K562 (cell line): Measurements from ENCODE around the gene DCLK2. TPM values are rescaled to one million over a fixed set of nuclear protein-coding genes. Genes with fewer than 3 reads are reported as not detected.

Source experiments
- ATAC-seq: fragments of 200-7000 bp; cut with Tn5 transposase; 3 replicates; pipeline ENCODE4 v1.9.1; 2020; ENCODE audit warnings: moderate library complexity
- BruUV-seq: library from RNA; stranded (reverse); fragments of 400-500 nt; replicated peaks from 2 replicates; lab custom pipeline; 2021; lab: Mats Ljungman, UMichigan
- CTCF ChIA-PET: fragments of 300-600 bp; formaldehyde crosslinking; extraction: SDS; loops from one replicate; lab custom pipeline; 2021; ENCODE audit warnings: low intra/inter-chr PET ratio; lab: Yijun Ruan, JAX
- POLR2A ChIA-PET: fragments of 300-600, 350-650 bp; sonication (Branson Sonifier 250); formaldehyde crosslinking; extraction: SDS; loops from one replicate; lab custom pipeline; 2021; ENCODE audit warnings: antibody characterized with exemption, inconsistent platforms; lab: Yijun Ruan, JAX
- DNase-seq, 4 experiments: peaks; one replicate each; pipeline versions ENCODE4 v3.0.0 to v3.0.0-alpha.2; 2011 to 2018; ENCODE audit warnings: low spot score in 3 of 4, mixed read lengths in 3 of 4; ENCODE audit errors: extremely low read depth in 1 of 4
- FAIRE-seq: peaks from 2 replicates; lab custom pipeline; 2011; peaks lifted over from hg19 to GRCh38; lab: Jason Lieb, UNC
- H2AFZ ChIP-seq: 2 replicates; pipeline ENCODE4 v1.6.0; 2011; ENCODE audit warnings: low read depth, low read length, control low read depth, inconsistent platforms
- H3K27ac ChIP-seq: fragments of 200-600 bp; 3 replicates; pipeline ENCODE4 v1.8.0; 2011; ENCODE audit warnings: low read depth, mild to moderate bottlenecking, control low read depth, inconsistent platforms, low read length, moderate library complexity, mixed read lengths; ENCODE audit errors: extremely low read depth
- H3K27me3 ChIP-seq, 2 experiments: fragments of 300-600 bp in 1 of 2; 2 replicates in 1 of 2; 3 replicates in 1 of 2; pipeline versions ENCODE4 v1.6.0 to v1.8.0; 2011; ENCODE audit warnings: inconsistent platforms in 2 of 2, low read length in 2 of 2, mild to moderate bottlenecking in 1 of 2, mixed read lengths in 1 of 2, moderate library complexity in 1 of 2; ENCODE audit not compliant: control insufficient read depth in 2 of 2, insufficient read depth in 2 of 2
- H3K36me3 ChIP-seq: fragments of 300-600 bp; 3 replicates; pipeline ENCODE4 v1.8.0; 2011; ENCODE audit warnings: mild to moderate bottlenecking, low read length, inconsistent platforms; ENCODE audit not compliant: control insufficient read depth, insufficient read depth
- H3K4me1 ChIP-seq, 2 experiments: fragments of 200-600 bp in 1 of 2; replicated peaks in 1 of 2; 2 replicates in 1 of 2; 3 replicates in 1 of 2; pipeline versions ENCODE4 v1.5.1 to v1.8.0; 2011; ENCODE audit warnings: inconsistent platforms in 2 of 2, low read length in 2 of 2, mild to moderate bottlenecking in 1 of 2, mixed read lengths in 1 of 2, moderate library complexity in 1 of 2; ENCODE audit not compliant: control insufficient read depth in 2 of 2, insufficient read depth in 2 of 2
- H3K4me2 ChIP-seq: 2 replicates; pipeline ENCODE4 v1.6.1; 2011; ENCODE audit warnings: low read length, control low read depth, inconsistent platforms, mixed read lengths; ENCODE audit not compliant: insufficient read depth
- H3K4me3 ChIP-seq: fragments of 200-600 bp; sonication (generic), shearing (Covaris generic); 2 replicates; pipeline ENCODE4 v1.5.1; 2016; ENCODE audit warnings: control low read depth, inconsistent platforms
- H3K79me2 ChIP-seq: fragments of 200-600 bp; 3 replicates; pipeline ENCODE4 v1.8.0; 2011; ENCODE audit warnings: low read length, inconsistent platforms; ENCODE audit not compliant: control insufficient read depth, insufficient read depth
- H3K9ac ChIP-seq, 2 experiments: 2 replicates each; pipeline versions ENCODE4 v1.6.0 to v1.6.1; 2011; ENCODE audit warnings: low read depth in 2 of 2, low read length in 2 of 2, control low read depth in 1 of 2, inconsistent platforms in 1 of 2, mild to moderate bottlenecking in 1 of 2, mixed read lengths in 1 of 2; ENCODE audit not compliant: insufficient read depth in 1 of 2
- H3K9me1 ChIP-seq: one replicate; pipeline ENCODE4 v1.6.0; 2011; ENCODE audit warnings: inconsistent platforms, mild to moderate bottlenecking, low read length, moderate library complexity; ENCODE audit not compliant: control insufficient read depth, insufficient read depth
- H3K9me3 ChIP-seq: replicated peaks from 2 replicates; pipeline ENCODE4 v1.5.1; 2011; ENCODE audit warnings: low read depth, low read length, inconsistent platforms; ENCODE audit not compliant: control insufficient read depth, insufficient read depth
- H4K20me1 ChIP-seq: replicated peaks from 2 replicates; pipeline ENCODE4 v1.6.1; 2011; ENCODE audit warnings: low read length, inconsistent platforms, mixed read lengths; ENCODE audit not compliant: control insufficient read depth, insufficient read depth
- C11orf30 ChIP-seq: fragments of 450-650 bp; IDR thresholded peaks from 2 replicates; pipeline ENCODE4 v1.6.1; 2016; ENCODE audit warnings: low read depth, mild to moderate bottlenecking
- CXXC5 ChIP-seq: fragments of 250-450 bp; sonication (Bioruptor Pico); IDR thresholded peaks from 2 replicates; pipeline ENCODE4 v1.8.0; 2022; ENCODE audit warnings: inconsistent platforms, mild to moderate bottlenecking, moderate library complexity
- FIP1L1 ChIP-seq: fragments of 200-400 bp; formaldehyde crosslinking; IDR thresholded peaks from 2 replicates; pipeline ENCODE4 v1.6.1; 2018; ENCODE audit warnings: mild to moderate bottlenecking, low read depth, low read length; ENCODE audit not compliant: poor library complexity, severe bottlenecking
- STAT6 ChIP-seq: sonication (generic); formaldehyde crosslinking; IDR thresholded peaks from 2 replicates; pipeline ENCODE4 v1.8.1; 2023; ENCODE audit warnings: mild to moderate bottlenecking, missing genetic modification reagents
- ZNF431 ChIP-seq: sonication (generic); formaldehyde crosslinking; IDR thresholded peaks from 2 replicates; pipeline ENCODE4 v1.8.0; 2022; ENCODE audit warnings: mild to moderate bottlenecking, missing genetic modification reagents
- ZNF766 ChIP-seq: fragments of 200-800 bp; sonication (Bioruptor generic); conservative IDR thresholded peaks from 2 replicates; pipeline ENCODE4 v1.6.1; 2016; ENCODE audit warnings: missing genetic modification characterization, missing compliant biosample characterization
- in situ Hi-C: fragments of 300-500 bp; cut with MboI; formaldehyde crosslinking; loops from 4 replicates; pipeline ENCODE4 v1.15.0; 2018; ENCODE audit warnings: inconsistent platforms, mixed read lengths
- intact Hi-C: fragments of 100-400 bp; cut with micrococcal nuclease; formaldehyde crosslinking; loops from 2 replicates; pipeline ENCODE4 v1.14.2; 2022
- polyA plus RNA-seq, 8 experiments: library from polyadenylated mRNA; depleted of rRNA in 4 of 8; stranded (reverse) in 5 of 8; unstranded in 3 of 8; fragments of >200 nt; fragmentation: Nextera tagmentation in 2 of 8; fragmentation: Illumina TruSeq in 1 of 8; extraction: Ambion mirVana in 2 of 8; extraction: Trizol in 1 of 8; gene quantifications; 2 replicates each; pipeline versions ENCODE4 v1.2.1 to v1.2.3, GENCODE V29; 2011 to 2014; ENCODE audit warnings: inconsistent platforms in 1 of 8, missing spikeins in 1 of 8
- total RNA-seq, 7 experiments: library from RNA; depleted of rRNA in 6 of 7; stranded (reverse); fragments of >200 nt in 6 of 7; fragmentation: Illumina TruSeq in 2 of 7; extraction: Trizol in 2 of 7; gene quantifications; 2 replicates each; pipeline versions ENCODE4 v1.2.1 to v1.2.3, GENCODE V29; 2011 to 2021; ENCODE audit warnings: low replicate concordance in 1 of 7
- TF ChIP-seq, protein P1 (sequence below): fragments of 250-450 bp; sonication (Bioruptor Pico); IDR thresholded peaks from 2 replicates; pipeline ENCODE4 v1.5.0; 2021; ENCODE audit warnings: mild to moderate bottlenecking, moderate library complexity
- TF ChIP-seq, protein P2 (sequence below), 2 experiments: fragments of 250-450 bp in 1 of 2; fragments of 450-650 bp in 1 of 2; sonication (Bioruptor Pico) in 1 of 2; IDR thresholded peaks; 2 replicates each; pipeline versions ENCODE4 v1.6.1 to v1.8.0; 2016 to 2021; ENCODE audit warnings: mild to moderate bottlenecking in 2 of 2, moderate library complexity in 2 of 2, missing compliant biosample characterization in 1 of 2, missing genetic modification characterization in 1 of 2

Gene DCLK2
- total and polyA plus RNA-seq, 9 of the 15 experiments (the other 6 are each of a cell fraction or from before 2014, with no cell fraction given): not detected

- POLR2A ChIA-PET: no interaction called here
- H3K9me3 ChIP-seq: no peaks in the 10 kb centered on the region
- TF ChIP-seq ZNF431 (CRISPR knock-in tag): no peak
- TF ChIP-seq, protein P1, sequence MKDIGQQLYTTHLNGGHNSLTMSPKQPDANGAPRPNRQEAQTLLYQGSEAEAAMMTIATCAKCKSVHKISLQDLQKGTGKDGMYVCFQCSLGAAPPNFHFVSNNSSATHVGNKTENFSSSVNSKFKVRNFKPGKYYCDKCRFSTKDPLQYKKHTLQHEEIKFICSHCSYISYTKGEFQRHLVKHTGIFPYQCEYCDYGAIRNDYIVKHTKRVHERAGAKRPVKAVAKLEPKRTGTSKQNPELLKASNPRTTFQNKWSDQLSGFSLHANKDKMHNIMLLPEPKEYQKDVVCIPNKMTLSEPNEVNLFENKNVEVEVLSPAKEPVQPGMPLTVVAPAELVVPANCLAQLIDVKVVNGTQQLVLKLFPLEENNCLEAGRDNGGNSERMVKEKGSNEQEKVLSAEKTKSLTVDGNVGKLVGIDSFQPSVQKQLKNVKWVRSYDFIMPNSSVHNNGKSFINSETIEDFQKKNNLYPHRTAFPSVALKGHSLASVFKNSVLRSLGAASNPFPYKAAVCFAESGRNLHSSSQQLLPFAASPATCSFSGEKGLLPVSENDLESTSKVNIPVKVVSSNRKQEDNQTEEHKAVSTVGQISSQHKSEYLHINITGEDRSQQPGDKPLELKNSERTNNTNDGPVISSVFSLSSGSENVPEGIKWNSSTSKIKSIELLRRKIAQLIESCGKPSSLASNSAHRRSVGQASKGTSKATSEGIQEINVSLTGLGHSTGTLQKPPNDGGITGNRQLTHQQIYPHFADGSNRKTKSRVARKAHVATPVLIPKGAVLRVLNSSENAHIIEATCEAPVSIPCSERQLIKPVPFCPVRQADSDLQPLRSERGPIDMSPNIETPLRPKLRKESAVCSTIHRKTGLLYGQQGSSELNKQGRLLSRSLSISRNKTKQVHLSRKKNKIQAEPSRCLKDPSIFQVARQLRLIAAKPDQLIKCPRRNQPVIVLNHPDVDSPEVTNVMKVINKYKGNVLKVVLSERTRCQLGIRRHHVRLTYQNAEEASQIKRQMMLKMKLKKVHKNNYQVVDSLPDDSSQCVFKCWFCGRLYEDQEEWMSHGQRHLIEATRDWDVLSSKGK (CRISPR knock-in tag): no peak
- no peak for TF ChIP-seq STAT6 (CRISPR knock-in tag)
- TF ChIP-seq FIP1L1: no peak
- TF ChIP-seq, protein P2, sequence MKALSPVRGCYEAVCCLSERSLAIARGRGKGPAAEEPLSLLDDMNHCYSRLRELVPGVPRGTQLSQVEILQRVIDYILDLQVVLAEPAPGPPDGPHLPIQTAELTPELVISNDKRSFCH (CRISPR knock-in tag; IDR thresholded peaks at IDR 0.05): no peak
- TF ChIP-seq, protein P2 (tag; IDR thresholded peaks at IDR 0.05): no peak
- TF ChIP-seq CXXC5 (CRISPR knock-in tag): no peak
- no peak for TF ChIP-seq C11orf30
- no peak for TF ChIP-seq ZNF766 (CRISPR knock-in tag)
- H3K79me2 ChIP-seq: no peaks in the 10 kb centered on the region
- H3K4me3 ChIP-seq: no peak overlapping the region
- peaks cover under 1 to 6% of the 10 kb centered on the region in 2 experiments; a peak in 2 of 5 replicates for H3K27me3 ChIP-seq
- BruUV-seq: no TSS peak
- in situ Hi-C loops (no loop called here), intact Hi-C loops (loop anchor here (1.0 kb wide), 1 partner anchor 241 kb away; no protein-coding TSS in a partner anchor)
- no peaks in the 10 kb centered on the region for H3K36me3 ChIP-seq
- CTCF ChIA-PET: no interaction called here
- H3K27ac ChIP-seq: no peak overlapping the region
- no peaks in the 10 kb centered on the region; a peak in 1 of 5 replicates for H3K4me1 ChIP-seq
- H4K20me1 ChIP-seq: no peaks in the 10 kb centered on the region
- H3K4me2 ChIP-seq: no peak overlapping the region
- FAIRE-seq (no peak), DNase-seq (no peak), ATAC-seq (no peak)
- H3K9me1 ChIP-seq: no peaks in the 10 kb centered on the region
- H3K9ac ChIP-seq: no peak overlapping the region
- no peak overlapping the region for H2AFZ ChIP-seq
These were observed 161.8 kb downstream of the DCLK2 start for GRCh38 chr4:150240011-150240410.
